Stimulated activated CD4-positive, alpha-beta T cell treated with anti-CD3 and anti-CD28 coated beads, Interleukin-2, amount 100 ng/mL, for 48 hours (primary cell): ENCODE results near the gene HNRNPUL2.
"Not testable (repeated sequence)": the region's sequence is repeated elsewhere in the genome, so short reads cannot be mapped to it uniquely, and the experiment has no call there.

Experiments
- DNase-seq, 2 donors: peaks; one replicate each; pipeline ENCODE4 v3.0.0-alpha.2; 2020

Gene HNRNPUL2

GRCh38 chr11:62727165-62727871 is at the start of gene HNRNPUL2:
TSS of gene HNRNPUL2 (minus strand) at chr11:62727457. CDS start at chr11:62727156, 301 bp downstream.
- DNase-seq = peak; percentile 94 to 96

GRCh38 chr11:62775646-62776045 is 48.4 kb upstream of the HNRNPUL2 start:
- no peak for DNase-seq

- no peak for DNase-seq
These were observed 47.1 kb upstream of the HNRNPUL2 start for GRCh38 chr11:62774407-62774806.

GRCh38 chr11:62771144-62772021 is 44.1 kb upstream of the HNRNPUL2 start, which contains the start of gene TAF6L:
TSS of gene TAF6L (plus strand) at chr11:62771396. CDS start at chr11:62775784, 4,388 bp downstream.
- peak; percentile 94 to 97 for DNase-seq

- no peak for DNase-seq
These were observed 43.5 kb upstream of the HNRNPUL2 start for GRCh38 chr11:62770778-62771143.

GRCh38 chr11:62760867-62761227 is 33.6 kb upstream of the HNRNPUL2 start:
- not testable (repeated sequence) for DNase-seq

- DNase-seq = no peak
These were observed 30.9 kb upstream of the HNRNPUL2 start for GRCh38 chr11:62757846-62758788.

GRCh38 chr11:62755086-62755615 is 27.9 kb upstream of the HNRNPUL2 start:
- DNase-seq = no peak

- DNase-seq = peak; percentile 96 to 97
These were observed 26.7 kb upstream of the HNRNPUL2 start, which contains the start of gene ZBTB3 for GRCh38 chr11:62753736-62754603. TSS of gene ZBTB3 (minus strand) at chr11:62754160. CDS start at chr11:62753664, 496 bp downstream.

- no peak for DNase-seq
These were observed 25.9 kb upstream of the HNRNPUL2 start for GRCh38 chr11:62752994-62753735.

- DNase-seq = no peak
These were observed 25.0 kb upstream of the HNRNPUL2 start for GRCh38 chr11:62752177-62752785.

- DNase-seq = not testable (repeated sequence)
These were observed 22.7 kb upstream of the HNRNPUL2 start for GRCh38 chr11:62749931-62750330.

- DNase-seq = no peak
These were observed 20.4 kb upstream of the HNRNPUL2 start for GRCh38 chr11:62747475-62748160.

GRCh38 chr11:62737196-62737595 is 9.9 kb upstream of the HNRNPUL2 start:
- no peak for DNase-seq

GRCh38 chr11:62732830-62733229 is 5.6 kb upstream of the HNRNPUL2 start:
- no peak for DNase-seq

- DNase-seq = not testable (repeated sequence)
These were observed 2.8 kb upstream of the HNRNPUL2 start for GRCh38 chr11:62730076-62730475.

GRCh38 chr11:62728171-62728988 is 1.1 kb upstream of the HNRNPUL2 start, which contains the start of gene TTC9C:
TSS of gene TTC9C (plus strand) at chr11:62728486. CDS start at chr11:62728849, 363 bp downstream.
- peak; percentile 67 to 72 for DNase-seq

GRCh38 chr11:62727872-62728170 is 564 bp upstream of the HNRNPUL2 start:
- peak; percentile 62 to 70 for DNase-seq

- DNase-seq = no peak
These were observed 417 bp downstream of the HNRNPUL2 start for GRCh38 chr11:62726915-62727164.
